Endodermal cell (in vitro differentiated cells): ENCODE measurements around the gene RNASE11. TPM values are rescaled to one million over a fixed set of nuclear protein-coding genes. Genes with fewer than 3 reads are reported as not detected.

ENCODE experiments used
- DNase-seq: peaks from one replicate; pipeline ENCODE4 v3.0.0-alpha.2; 2017
- H3K27ac ChIP-seq: 2 replicates; pipeline ENCODE4 v1.5.1; 2013; ENCODE audit warnings: mild to moderate bottlenecking, low read depth, low read length, moderate library complexity
- H3K27me3 ChIP-seq: 2 replicates; pipeline ENCODE4 v1.6.1; 2013; ENCODE audit warnings: mild to moderate bottlenecking, low read length, moderate library complexity; ENCODE audit not compliant: insufficient read depth, control insufficient read depth, poor library complexity, severe bottlenecking
- H3K36me3 ChIP-seq: 2 replicates; pipeline ENCODE4 v1.7.0; 2013; ENCODE audit warnings: mild to moderate bottlenecking, low read length, moderate library complexity; ENCODE audit not compliant: control insufficient read depth, insufficient read depth
- H3K4me1 ChIP-seq: one replicate; pipeline ENCODE4 v1.7.0; 2013; ENCODE audit warnings: low read length; ENCODE audit not compliant: control insufficient read depth, insufficient read depth
- H3K4me3 ChIP-seq: 2 replicates; pipeline ENCODE4 v1.5.1; 2013; ENCODE audit warnings: mild to moderate bottlenecking, low read length, moderate library complexity
- H3K9ac ChIP-seq: 2 replicates; pipeline ENCODE4 v1.6.1; 2013; ENCODE audit warnings: mild to moderate bottlenecking, low read length, moderate library complexity; ENCODE audit not compliant: poor library complexity, severe bottlenecking; ENCODE audit errors: extremely low read depth
- H3K9me3 ChIP-seq: 2 replicates; pipeline ENCODE4 v1.6.1; 2013; ENCODE audit warnings: mild to moderate bottlenecking, low read length, moderate library complexity; ENCODE audit not compliant: control insufficient read depth
- H3K27ac Mint-ChIP-seq: 2 replicates; pipeline ENCODE4 v1.8.0; 2020; ENCODE audit warnings: mixed read lengths
- H3K27me3 Mint-ChIP-seq: 2 replicates; pipeline ENCODE4 v1.8.0; 2021; ENCODE audit warnings: mild to moderate bottlenecking, mixed read lengths; ENCODE audit not compliant: insufficient read depth
- H3K36me3 Mint-ChIP-seq: 2 replicates; pipeline ENCODE4 v1.8.0; 2020; ENCODE audit warnings: low read depth, mixed read lengths
- H3K4me1 Mint-ChIP-seq: 2 replicates; pipeline ENCODE4 v1.8.0; 2020; ENCODE audit warnings: mixed read lengths
- H3K4me3 Mint-ChIP-seq: 2 replicates; pipeline ENCODE4 v1.8.0; 2020; ENCODE audit warnings: mild to moderate bottlenecking, moderate library complexity, mixed read lengths
- H3K9me3 Mint-ChIP-seq: 2 replicates; pipeline ENCODE4 v1.8.0; 2020; ENCODE audit warnings: mild to moderate bottlenecking, mixed read lengths
- WGBS, 2 experiments: methylation state at CpG; one replicate each; pipeline versions ENCODE4 v1.1.5 to v1.1.7; 2013; ENCODE audit warnings: missing lambda C conversion rate in 2 of 2, mixed read lengths in 1 of 2; ENCODE audit not compliant: insufficient coverage in 1 of 2, insufficient read length in 1 of 2; 5-methylcytosine and 5-hydroxymethylcytosine counted together
- total RNA-seq, 2 donors: library from RNA; stranded (reverse); fragmentation: NEBNext Ultra II Directional in 1 of 2; extraction: Animal tissue kit (Norgen Biotek cat#: 25700) in 1 of 2; gene quantifications; 2 replicates in 1 of 2; 3 replicates in 1 of 2; pipeline ENCODE4 v1.2.1, GENCODE V29; 2021
- TF ChIP-seq, protein P1 (sequence below): fragments of 200-600 bp; sonication (generic); conservative IDR thresholded peaks from 2 replicates; pipeline ENCODE4 v1.5.0; 2021; ENCODE audit warnings: antibody characterized with exemption, mild to moderate bottlenecking

Gene RNASE11
- total RNA-seq, 2 donors from 2014 or later, result not detected

- Mint-ChIP-seq H3K36me3 (no peaks in the 10 kb centered on the region), H3K27ac (no peak overlapping the region), H3K4me3 (no peak overlapping the region), H3K27me3 (no peaks in the 10 kb centered on the region), H3K4me1 (peaks cover 13% of the 10 kb centered on the region), H3K9me3 (no peaks in the 10 kb centered on the region)
- H3K9me3 ChIP-seq, result no peaks in the 10 kb centered on the region
- peak overlapping the region; percentile 48 for H3K9ac ChIP-seq
- peak; percentile 95 for DNase-seq
- WGBS, 2 experiments, result 1 to 2% methylated on average over 30 to 34 of the region's 34 CpGs
- TF ChIP-seq, protein P1, sequence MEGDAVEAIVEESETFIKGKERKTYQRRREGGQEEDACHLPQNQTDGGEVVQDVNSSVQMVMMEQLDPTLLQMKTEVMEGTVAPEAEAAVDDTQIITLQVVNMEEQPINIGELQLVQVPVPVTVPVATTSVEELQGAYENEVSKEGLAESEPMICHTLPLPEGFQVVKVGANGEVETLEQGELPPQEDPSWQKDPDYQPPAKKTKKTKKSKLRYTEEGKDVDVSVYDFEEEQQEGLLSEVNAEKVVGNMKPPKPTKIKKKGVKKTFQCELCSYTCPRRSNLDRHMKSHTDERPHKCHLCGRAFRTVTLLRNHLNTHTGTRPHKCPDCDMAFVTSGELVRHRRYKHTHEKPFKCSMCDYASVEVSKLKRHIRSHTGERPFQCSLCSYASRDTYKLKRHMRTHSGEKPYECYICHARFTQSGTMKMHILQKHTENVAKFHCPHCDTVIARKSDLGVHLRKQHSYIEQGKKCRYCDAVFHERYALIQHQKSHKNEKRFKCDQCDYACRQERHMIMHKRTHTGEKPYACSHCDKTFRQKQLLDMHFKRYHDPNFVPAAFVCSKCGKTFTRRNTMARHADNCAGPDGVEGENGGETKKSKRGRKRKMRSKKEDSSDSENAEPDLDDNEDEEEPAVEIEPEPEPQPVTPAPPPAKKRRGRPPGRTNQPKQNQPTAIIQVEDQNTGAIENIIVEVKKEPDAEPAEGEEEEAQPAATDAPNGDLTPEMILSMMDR, result peak; percentile 83
- no peaks in the 10 kb centered on the region for H3K4me1 ChIP-seq
- H3K36me3 ChIP-seq, result no peaks in the 10 kb centered on the region
- H3K4me3 ChIP-seq, result peak overlapping the region; percentile 92
- H3K27ac ChIP-seq, result peak overlapping the region; percentile 10
- no peaks in the 10 kb centered on the region for H3K27me3 ChIP-seq
Measured at GRCh38 chr14:20613094-20614037, 25.6 kb upstream of the RNASE11 start.

GRCh38 chr14:20612403-20612802, 24.6 kb upstream of the RNASE11 start:
- H3K36me3 Mint-ChIP-seq, result no peaks in the 10 kb centered on the region
- no peaks in the 10 kb centered on the region for H3K9me3 Mint-ChIP-seq
- Histone ChIP-seq H3K9ac (no peak overlapping the region), H3K4me3 (peak overlapping the region; percentile 92), H3K27me3 (no peaks in the 10 kb centered on the region), H3K9me3 (no peaks in the 10 kb centered on the region), H3K4me1 (no peaks in the 10 kb centered on the region), H3K36me3 (no peaks in the 10 kb centered on the region), H3K27ac (no peak overlapping the region)
- 81 to 89% methylated on average over 3 to 5 of the region's 5 CpGs for WGBS, 2 experiments
- no peak for DNase-seq
- no peaks in the 10 kb centered on the region for H3K27me3 Mint-ChIP-seq
- H3K4me3 Mint-ChIP-seq, result no peak overlapping the region
- TF ChIP-seq, protein P1, result no peak
- peaks cover 13% of the 10 kb centered on the region for H3K4me1 Mint-ChIP-seq
- no peak overlapping the region for H3K27ac Mint-ChIP-seq

GRCh38 chr14:20611277-20611676, 23.5 kb upstream of the RNASE11 start:
- Mint-ChIP-seq H3K27ac (no peak overlapping the region), H3K4me1 (peaks cover 13% of the 10 kb centered on the region), H3K9me3 (no peaks in the 10 kb centered on the region), H3K4me3 (no peak overlapping the region), H3K27me3 (no peaks in the 10 kb centered on the region), H3K36me3 (no peaks in the 10 kb centered on the region)
- Histone ChIP-seq H3K27me3 (no peaks in the 10 kb centered on the region), H3K9ac (no peak overlapping the region), H3K36me3 (no peaks in the 10 kb centered on the region), H3K27ac (no peak overlapping the region), H3K4me1 (no peaks in the 10 kb centered on the region), H3K9me3 (no peaks in the 10 kb centered on the region), H3K4me3 (no peak overlapping the region)
- TF ChIP-seq, protein P1, result no peak
- 81 to 89% methylated on average over 4 of the region's 4 CpGs for WGBS, 2 experiments
- DNase-seq, result no peak
